Measurements from ENCODE around the gene OSCP1.

OSCP1 gene

GRCh38 chr1:36400825-36401601 lies 49.2 kb downstream of the OSCP1 start:
- DNase-seq: no peak

DNA sequence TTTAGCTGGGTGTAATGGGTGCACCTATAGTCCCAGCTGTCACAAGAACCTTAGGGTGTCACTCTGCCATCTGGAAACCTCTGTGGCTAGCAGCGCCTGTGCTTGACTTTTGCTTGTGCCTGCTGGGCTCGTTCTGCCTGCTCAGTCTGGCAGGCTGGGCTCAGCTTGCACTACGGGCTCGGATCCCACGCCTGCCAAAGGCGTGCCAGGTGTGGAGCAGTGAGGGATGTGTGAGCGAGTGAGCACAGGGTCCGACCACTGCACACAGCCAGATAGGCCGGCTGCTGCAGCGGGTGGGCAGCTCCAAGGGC lies 49.8 kb downstream of the OSCP1 start:
- no peak for DNase-seq

GRCh38 chr1:36398370-36398977 lies 51.8 kb downstream of the OSCP1 start:
- no peak for DNase-seq

GRCh38 chr1:36397378-36398230 lies 52.6 kb downstream of the OSCP1 start, which contains the start of gene LSM10:
TSS of gene LSM10 (minus strand) at chr1:36397908. CDS start at chr1:36394129, 3,779 bp downstream.
- peak; percentile 88 for DNase-seq

DNA sequence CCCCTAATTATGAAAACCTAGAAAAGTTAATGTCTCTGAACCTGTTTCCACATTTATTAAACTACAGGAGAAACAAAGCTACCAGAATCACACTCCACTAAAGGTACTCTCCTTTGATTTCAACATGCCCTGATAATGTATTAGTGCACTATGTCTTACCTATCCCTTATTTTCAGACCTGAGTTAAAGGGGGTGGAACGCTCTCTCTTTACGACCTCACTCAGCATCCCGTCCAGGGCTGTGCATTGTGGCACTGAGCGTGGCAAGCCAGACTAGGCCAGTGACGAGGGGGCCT lies 53.2 kb downstream of the OSCP1 start:
- DNase-seq: no peak

DNA sequence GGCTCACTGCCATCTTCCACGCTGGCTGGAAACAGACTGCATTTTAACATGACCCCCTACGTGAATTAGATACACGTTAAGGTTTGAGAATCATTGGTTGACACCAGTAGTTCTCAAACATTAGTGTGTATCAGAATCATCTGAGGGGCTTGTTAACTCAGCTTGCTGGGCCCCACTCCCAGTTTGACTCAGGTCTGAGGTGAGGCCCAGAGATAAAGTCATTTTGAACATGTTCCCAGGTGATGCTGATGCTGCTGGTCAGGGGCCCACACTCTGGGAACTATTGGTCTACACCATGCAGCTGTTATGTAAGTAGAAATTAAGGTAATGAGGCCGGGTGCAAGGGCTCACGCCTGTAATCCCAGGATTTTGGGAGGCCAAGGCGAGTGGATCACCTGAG lies 53.9 kb downstream of the OSCP1 start:
- DNase-seq: no peak

DNA sequence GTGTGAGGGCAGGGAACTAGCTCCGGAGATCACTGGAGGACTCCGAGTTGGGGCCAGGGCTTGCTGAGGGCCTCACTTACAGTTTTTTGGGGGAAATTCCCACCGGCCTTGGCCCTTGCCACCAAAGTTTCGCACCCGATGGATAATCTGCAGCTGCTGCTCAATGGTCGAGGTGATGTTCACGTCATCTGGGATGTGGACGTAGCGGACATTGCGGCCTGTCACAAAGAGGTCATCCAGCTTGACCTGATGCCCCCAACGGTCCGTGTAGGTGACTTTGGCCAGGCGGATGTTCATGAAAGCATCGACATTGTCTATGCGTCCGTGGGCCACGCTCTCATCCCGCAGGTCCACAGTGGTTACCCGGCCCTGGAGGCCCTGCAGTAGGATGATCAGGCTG lies 56.6 kb downstream of the OSCP1 start:
- DNase-seq: no peak

DNA sequence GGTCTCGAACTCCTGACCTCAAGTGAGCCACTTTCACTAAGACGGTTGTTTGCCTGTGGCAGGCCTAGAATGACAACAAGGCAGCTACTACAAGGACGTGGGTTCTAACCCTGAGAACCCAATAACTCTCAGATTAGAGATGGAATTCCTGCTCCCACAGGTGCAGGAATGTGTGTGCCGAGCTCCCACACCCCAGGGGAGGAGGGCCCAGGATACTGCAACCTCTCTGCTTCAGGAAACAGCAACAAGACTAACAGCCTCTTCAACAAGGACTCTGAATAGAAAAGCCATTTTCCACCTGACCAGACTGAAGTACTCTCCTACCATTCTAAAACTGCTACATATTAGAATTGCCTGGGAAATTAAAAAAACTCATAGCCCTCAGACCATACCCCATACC lies 57.4 kb downstream of the OSCP1 start:
- no peak for DNase-seq

DNA sequence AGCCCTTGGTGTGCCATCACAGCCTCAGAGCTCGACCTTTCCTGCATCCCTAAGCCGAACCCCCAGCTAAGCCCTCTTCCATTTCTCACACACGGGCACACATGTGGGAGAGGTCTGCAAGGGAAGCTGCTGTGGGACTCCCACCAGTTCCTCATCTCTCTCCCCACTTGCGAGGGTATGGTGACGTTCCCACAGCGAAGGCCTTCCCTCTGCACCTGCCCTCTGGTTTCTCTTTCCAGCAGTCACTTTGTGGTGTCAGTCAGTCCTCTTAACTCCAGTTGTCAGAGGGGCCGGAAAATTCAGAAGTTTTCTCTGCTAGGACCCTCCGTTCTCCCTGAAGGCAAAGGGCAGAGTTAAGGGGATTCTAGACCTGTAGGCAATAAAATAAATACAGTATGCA lies 59.0 kb downstream of the OSCP1 start:
- DNase-seq: no peak

DNA sequence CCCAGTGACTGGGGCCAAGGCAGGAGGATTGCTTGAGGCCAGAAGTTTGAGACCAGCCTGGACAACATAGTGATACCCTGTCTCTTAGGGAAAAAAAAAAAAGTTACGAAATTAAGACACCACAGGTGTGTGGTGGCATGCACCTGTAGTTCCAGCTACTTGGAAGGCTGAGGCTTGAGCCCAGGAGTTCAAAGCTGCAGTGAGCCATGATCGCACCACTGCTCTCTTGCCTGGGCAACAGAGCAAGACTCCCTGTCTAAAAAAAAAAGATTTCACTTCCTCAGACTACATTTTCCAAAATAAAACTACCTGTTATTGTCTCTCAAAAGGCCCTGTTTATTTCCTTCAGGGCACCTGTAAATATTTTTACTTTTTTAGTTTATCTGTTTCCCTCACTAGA lies 59.8 kb downstream of the OSCP1 start:
- no peak for DNase-seq

- DNase-seq: no peak
Measured at GRCh38 chr1:36389999-36390398, 60.3 kb downstream of the OSCP1 start.

- DNase-seq: no peak
Measured at GRCh38 chr1:36389261-36389660, 61.0 kb downstream of the OSCP1 start.

GRCh38 chr1:36387141-36387949 lies 62.9 kb downstream of the OSCP1 start:
- DNase-seq: no peak

GRCh38 chr1:36386265-36387140 lies 63.7 kb downstream of the OSCP1 start:
- peak; percentile 82 for DNase-seq

DNA sequence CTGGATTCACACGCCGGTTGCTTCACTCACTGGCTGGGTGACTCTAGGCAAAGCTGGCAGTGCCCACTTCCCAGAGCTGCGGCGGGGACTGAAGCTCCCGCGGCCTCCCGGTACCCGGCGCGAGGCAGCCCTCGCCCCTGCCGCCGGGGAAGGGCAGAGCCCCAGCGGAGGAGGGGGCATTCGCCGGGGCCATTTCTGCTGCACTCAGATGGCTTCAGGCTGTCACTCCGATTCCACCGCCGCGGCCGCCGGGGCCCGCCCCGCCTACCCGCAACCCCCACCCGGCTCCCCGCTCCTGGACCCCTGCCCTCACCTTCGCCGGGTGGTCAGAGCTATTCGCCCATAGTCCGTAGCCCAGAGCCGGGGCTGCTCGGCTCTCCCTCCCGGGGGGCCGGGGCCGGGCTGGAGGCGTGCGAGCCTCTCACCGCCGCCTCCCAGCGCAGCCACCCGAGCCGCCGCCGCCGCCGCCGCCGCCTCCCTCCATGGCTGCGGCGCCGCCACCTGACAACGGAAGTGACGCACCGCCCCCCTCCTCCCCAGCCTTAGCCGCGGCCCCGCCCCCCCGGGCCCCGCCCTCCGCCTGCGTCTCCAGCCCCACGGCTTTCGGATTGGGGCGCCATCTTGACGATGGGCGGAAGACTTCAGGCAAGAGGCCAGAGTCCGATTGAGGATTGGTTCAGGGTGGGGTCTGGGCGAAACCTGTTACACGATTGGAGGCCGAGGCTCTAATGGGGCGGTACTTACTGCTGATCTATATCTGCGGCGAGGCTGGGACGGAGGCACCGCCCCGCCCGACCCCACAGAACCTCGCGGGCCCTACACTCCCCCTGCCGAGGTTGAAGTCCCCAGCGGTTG lies 64.6 kb downstream of the OSCP1 start, which contains the start of gene STK40:
Gene STK40 (minus strand): TSS at position 515 of the 855 bp plus-strand sequence. CDS start 24,592 bp downstream, outside the sequence.
- DNase-seq: peak; percentile 97

DNA sequence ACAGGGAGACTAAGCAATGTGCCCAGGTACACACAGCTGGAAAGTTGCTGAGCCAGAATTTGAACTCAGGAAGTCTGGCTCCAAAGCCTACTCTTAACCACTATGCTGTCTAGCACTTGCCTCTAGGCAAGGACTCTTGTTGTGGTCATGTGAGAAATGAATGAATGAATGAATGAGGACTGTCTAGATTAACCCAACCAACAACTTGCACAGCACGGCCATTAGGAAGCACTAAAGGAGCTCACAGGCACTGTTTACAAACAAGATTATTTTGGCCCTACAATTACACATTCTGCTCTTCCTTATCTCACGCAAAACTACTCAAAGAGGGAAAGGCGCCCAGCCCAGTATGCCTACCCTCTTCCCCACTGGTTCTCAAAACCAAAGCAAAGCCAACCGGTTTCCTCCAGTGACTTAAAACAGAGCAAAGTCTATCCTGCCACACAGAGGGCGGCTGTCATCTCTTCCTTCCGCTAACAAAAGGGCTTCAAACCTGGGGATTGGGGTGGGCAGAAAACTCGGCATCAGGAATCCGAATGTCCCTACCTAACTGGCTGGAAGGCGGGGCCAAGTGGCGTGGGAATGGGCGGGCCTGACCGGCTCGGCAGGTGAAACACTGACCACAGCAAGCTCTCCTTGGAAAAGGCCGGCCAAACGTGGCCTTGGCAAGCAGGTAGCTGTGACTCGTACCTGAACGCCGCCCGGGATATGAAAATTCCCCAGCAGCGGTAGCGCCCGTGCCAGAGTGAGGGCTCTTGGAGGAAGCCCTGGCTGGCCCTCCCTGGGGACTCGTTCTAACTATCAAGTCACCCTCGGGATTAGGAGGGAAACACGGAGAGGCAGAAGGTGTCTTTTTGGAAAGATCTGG lies 65.5 kb downstream of the OSCP1 start:
- DNase-seq: peak; percentile 32

DNA sequence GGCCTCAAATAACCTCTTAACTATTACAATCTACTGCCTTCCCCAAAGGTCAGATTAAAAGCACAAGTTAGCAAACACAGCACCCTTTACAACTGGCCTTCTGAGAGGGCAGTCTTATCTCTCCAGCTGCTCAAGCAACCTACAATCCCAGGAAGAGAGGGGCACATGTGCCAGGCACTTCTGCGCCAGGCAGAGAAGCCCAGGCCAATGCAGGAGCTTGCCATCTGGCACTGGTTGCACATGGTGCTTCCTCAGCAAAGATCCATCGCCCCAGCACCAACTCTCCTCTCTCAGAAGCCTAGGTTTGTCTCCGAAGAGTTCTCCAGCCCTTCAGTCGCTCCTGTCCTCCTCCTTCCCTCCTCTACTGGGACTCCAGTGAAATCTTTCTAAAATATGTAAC lies 67.0 kb downstream of the OSCP1 start:
- DNase-seq: no peak

GRCh38 chr1:36382669-36383068 lies 67.6 kb downstream of the OSCP1 start:
- no peak for DNase-seq

- no peak for DNase-seq
Measured at GRCh38 chr1:36382231-36382630, 68.0 kb downstream of the OSCP1 start.

- no peak for DNase-seq
Measured at GRCh38 chr1:36381405-36381804, 68.8 kb downstream of the OSCP1 start.

Measured in effector CD4-positive, alpha-beta T cell (primary cell).